GM12865 (cell line): Measurements from ENCODE around the gene STUB1.

Experiments
- DNase-seq: peaks from one replicate; pipeline ENCODE4 v3.0.0; 2010; ENCODE audit warnings: low read depth
- H3K4me3 ChIP-seq: 2 replicates; pipeline ENCODE4 v1.5.1; 2011; ENCODE audit warnings: mild to moderate bottlenecking, low read depth, low read length, control low read depth
- CTCF ChIP-seq: IDR thresholded peaks from 2 replicates; pipeline ENCODE4 v1.5.1; 2011; ENCODE audit warnings: low read length, control low read depth, low read depth, inconsistent platforms; ENCODE audit not compliant: insufficient read depth; ENCODE audit errors: missing control alignments

The STUB1 gene

GRCh38 chr16:676565-676902 lies 3.7 kb upstream of the STUB1 start:
- TF ChIP-seq CTCF = no peak
- DNase-seq = no peak
- no peak overlapping the region for H3K4me3 ChIP-seq

- no peak for DNase-seq
- no peak for TF ChIP-seq CTCF
Observed at GRCh38 chr16:676913-677312, 3.3 kb upstream of the STUB1 start.

GRCh38 chr16:677316-678190 lies 2.7 kb upstream of the STUB1 start:
- DNase-seq = no peak
- H3K4me3 ChIP-seq = no peak overlapping the region
- no peak for TF ChIP-seq CTCF

More at GRCh38 chr16:676913-677312, 3.3 kb upstream of the STUB1 start:
- H3K4me3 ChIP-seq = no peak overlapping the region

- H3K4me3 ChIP-seq = no peak overlapping the region
- DNase-seq = no peak
- no peak for TF ChIP-seq CTCF
Observed at GRCh38 chr16:678209-678857, 1.9 kb upstream of the STUB1 start.

GRCh38 chr16:678858-679813 lies 1.1 kb upstream of the STUB1 start:
- DNase-seq = peak; percentile 66
- peak overlapping the region; percentile 62 for H3K4me3 ChIP-seq
- TF ChIP-seq CTCF = no peak

GRCh38 chr16:680625-680945 lies 375 bp downstream of the STUB1 start:
- TF ChIP-seq CTCF = no peak
- H3K4me3 ChIP-seq = peak overlapping the region; percentile 83
- no peak for DNase-seq
